ENCODE data around the gene C2CD3.

Gene C2CD3

DNA sequence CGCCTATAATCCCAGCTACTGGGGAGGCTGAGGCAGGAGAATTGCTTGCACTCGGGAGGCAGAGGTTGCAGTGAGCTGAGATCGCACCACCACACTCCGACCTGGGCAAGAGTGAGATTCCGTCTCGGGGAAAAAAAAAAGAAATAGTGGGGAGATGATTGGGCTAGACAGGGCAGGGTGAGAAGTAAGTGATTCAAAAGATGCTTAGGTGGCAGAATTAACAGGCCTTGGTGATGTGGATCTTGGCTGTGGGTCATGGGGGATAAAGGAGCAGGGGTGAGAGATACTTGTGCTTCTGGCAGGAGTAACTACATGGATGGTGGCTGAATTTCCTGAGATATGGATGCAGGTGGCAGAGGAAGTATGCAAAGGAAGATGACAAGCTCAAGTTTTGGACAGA, 148.8 kb downstream of the C2CD3 start:
- DNase-seq (ENCODE audit: low read depth), result no peak
- no peak overlapping the region for H3K4me3 ChIP-seq (ENCODE audit: low read depth, low read length)
- TF ChIP-seq, protein P1, sequence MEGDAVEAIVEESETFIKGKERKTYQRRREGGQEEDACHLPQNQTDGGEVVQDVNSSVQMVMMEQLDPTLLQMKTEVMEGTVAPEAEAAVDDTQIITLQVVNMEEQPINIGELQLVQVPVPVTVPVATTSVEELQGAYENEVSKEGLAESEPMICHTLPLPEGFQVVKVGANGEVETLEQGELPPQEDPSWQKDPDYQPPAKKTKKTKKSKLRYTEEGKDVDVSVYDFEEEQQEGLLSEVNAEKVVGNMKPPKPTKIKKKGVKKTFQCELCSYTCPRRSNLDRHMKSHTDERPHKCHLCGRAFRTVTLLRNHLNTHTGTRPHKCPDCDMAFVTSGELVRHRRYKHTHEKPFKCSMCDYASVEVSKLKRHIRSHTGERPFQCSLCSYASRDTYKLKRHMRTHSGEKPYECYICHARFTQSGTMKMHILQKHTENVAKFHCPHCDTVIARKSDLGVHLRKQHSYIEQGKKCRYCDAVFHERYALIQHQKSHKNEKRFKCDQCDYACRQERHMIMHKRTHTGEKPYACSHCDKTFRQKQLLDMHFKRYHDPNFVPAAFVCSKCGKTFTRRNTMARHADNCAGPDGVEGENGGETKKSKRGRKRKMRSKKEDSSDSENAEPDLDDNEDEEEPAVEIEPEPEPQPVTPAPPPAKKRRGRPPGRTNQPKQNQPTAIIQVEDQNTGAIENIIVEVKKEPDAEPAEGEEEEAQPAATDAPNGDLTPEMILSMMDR (IDR thresholded peaks at IDR 0.05; ENCODE audit: insufficient read depth, low read depth, low read length, missing control alignments), result no peak

DNA sequence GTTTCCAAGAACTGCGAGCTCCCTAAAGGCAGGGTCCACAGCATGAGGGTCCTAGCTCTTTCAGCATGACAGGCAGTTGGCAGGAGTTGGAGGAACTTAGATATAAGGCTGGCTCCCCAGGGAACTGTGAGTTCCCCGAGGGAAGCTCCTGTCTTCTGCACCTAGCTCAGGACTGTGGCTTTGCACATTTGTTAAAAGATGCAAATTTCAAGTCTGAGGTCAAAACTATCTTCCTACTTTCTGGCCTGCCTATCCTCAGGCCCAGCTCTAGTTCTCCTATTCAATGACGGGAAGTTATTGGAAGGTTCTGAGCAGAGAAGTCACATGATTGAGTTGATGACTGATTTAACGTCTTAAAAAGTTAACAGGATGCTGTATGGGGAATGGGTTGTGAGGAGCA, 150.3 kb downstream of the C2CD3 start:
- H3K4me3 ChIP-seq (ENCODE audit: low read depth, low read length), result no peak overlapping the region
- DNase-seq (ENCODE audit: low read depth), result peak; percentile 57
- TF ChIP-seq, protein P1 (IDR thresholded peaks at IDR 0.05; ENCODE audit: insufficient read depth, low read depth, low read length, missing control alignments), result no peak

GRCh38 chr11:74019860-74020259, 150.9 kb downstream of the C2CD3 start:
- TF ChIP-seq, protein P1 (IDR thresholded peaks at IDR 0.05; ENCODE audit: insufficient read depth, low read depth, low read length, missing control alignments), result no peak
- peak; percentile 14 for DNase-seq (ENCODE audit: low read depth)
- H3K4me3 ChIP-seq (ENCODE audit: low read depth, low read length), result no peak overlapping the region

DNA sequence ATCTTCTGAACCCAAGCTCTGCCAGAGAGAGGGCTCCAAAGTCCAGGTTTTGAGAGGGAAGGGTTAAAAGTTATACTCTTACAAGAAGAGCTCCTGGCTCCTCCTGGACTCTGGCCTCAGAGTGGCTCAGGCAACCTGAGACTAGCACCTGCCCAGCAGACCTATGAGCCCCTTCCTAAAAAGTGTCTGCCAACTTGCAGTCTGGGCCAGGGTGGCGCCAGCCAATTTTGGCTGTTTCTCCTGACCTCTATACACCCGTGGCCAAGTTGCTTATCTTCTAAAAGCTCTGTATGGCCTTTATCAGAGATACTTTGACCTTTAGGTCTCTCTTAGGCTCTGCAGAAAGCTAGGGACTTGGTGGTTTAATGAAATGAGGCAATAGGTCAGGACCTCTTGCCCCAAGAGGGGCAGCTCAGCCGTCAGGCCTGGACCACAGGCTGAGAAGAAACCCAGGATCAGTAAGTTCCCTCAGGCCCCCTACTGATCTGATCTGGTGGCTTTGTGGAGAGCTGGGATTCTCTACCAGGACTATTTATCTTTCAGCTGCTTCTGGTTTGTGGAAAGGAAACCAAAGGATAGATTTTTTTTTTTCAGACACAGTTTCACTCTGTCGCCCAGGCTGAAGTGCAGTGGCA, 151.6 kb downstream of the C2CD3 start:
- TF ChIP-seq, protein P1 (IDR thresholded peaks at IDR 0.05; ENCODE audit: insufficient read depth, low read depth, low read length, missing control alignments), result no peak
- no peak for DNase-seq (ENCODE audit: low read depth)
- H3K4me3 ChIP-seq (ENCODE audit: low read depth, low read length), result no peak overlapping the region

GRCh38 chr11:74018331-74019005, 152.3 kb downstream of the C2CD3 start:
- TF ChIP-seq, protein P1 (IDR thresholded peaks at IDR 0.05; ENCODE audit: insufficient read depth, low read depth, low read length, missing control alignments), result no peak
- H3K4me3 ChIP-seq (ENCODE audit: low read depth, low read length), result no peak overlapping the region
- no peak for DNase-seq (ENCODE audit: low read depth)

- TF ChIP-seq, protein P1 (IDR thresholded peaks at IDR 0.05; ENCODE audit: insufficient read depth, low read depth, low read length, missing control alignments), result no peak
- no peak for DNase-seq (ENCODE audit: low read depth)
- H3K4me3 ChIP-seq (ENCODE audit: low read depth, low read length), result no peak overlapping the region
Observed at GRCh38 chr11:74017631-74018030, 153.2 kb downstream of the C2CD3 start.
